22Rv1 (cell line): Measurements from ENCODE around the gene HSPE1.
A peak's percentile ranks its signal among the peaks of the same experiment; 100 is the strongest.

Experiments used
- ZFX ChIP-seq: fragments of 450-650 bp; IDR thresholded peaks from 2 replicates; pipeline ENCODE4 v1.6.1; 2017; ENCODE audit warnings: antibody characterized with exemption, borderline replicate concordance
- TF ChIP-seq, protein P1 (sequence below): fragments of 450-650 bp; IDR thresholded peaks from 2 replicates; pipeline ENCODE4 v1.5.1; 2017; ENCODE audit warnings: mild to moderate bottlenecking

DNA sequence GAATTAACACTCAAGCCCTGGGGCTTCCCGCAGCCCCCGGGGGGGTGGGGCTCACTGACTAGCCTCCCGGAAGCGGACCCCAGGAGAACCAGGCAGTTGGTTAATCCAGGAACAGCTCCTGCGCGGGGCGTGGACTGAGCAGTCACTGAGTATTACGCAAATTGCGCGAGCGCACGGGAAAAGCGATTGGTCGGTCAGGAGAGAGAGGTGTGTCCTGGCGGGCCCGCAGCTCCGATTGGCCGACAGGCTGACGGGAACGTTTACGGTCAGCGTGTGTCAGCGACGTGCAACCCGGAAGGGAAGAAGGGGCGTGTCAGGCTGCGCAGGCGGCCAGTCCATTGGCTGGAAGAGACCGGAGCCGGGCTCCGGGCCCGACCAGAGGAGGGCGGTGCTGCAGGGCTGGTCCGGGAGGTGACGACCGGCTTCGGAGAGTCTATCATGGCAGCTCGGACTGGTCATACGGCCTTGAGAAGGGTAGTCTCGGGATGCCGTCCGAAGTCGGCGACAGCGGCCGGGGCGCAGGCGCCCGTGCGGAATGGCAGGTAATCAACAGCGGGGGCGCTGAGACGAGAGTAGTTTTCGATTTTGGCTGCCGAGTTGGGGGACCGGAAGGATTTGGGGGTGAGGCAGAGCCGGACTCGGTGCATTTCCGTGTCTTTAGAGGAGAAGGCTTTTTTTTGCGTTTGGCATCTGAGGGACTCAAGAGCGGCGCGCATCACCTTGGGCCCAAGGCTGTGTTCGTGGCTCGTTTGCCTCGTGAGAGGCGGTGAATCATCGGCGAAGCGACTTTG lies 46.9 kb upstream of the HSPE1 start, which contains the start of gene COQ10B:
- TF ChIP-seq, protein P1, sequence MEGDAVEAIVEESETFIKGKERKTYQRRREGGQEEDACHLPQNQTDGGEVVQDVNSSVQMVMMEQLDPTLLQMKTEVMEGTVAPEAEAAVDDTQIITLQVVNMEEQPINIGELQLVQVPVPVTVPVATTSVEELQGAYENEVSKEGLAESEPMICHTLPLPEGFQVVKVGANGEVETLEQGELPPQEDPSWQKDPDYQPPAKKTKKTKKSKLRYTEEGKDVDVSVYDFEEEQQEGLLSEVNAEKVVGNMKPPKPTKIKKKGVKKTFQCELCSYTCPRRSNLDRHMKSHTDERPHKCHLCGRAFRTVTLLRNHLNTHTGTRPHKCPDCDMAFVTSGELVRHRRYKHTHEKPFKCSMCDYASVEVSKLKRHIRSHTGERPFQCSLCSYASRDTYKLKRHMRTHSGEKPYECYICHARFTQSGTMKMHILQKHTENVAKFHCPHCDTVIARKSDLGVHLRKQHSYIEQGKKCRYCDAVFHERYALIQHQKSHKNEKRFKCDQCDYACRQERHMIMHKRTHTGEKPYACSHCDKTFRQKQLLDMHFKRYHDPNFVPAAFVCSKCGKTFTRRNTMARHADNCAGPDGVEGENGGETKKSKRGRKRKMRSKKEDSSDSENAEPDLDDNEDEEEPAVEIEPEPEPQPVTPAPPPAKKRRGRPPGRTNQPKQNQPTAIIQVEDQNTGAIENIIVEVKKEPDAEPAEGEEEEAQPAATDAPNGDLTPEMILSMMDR: peak; percentile 30; the same call in 1 of the 2 replicates
- no peak for TF ChIP-seq ZFX
